GM12878 (cell line): Measurements from ENCODE around the gene MRPL38. TPM values are rescaled to one million over a fixed set of nuclear protein-coding genes. Genes with fewer than 3 reads are reported as not detected.

Source experiments
- ATAC-seq: fragments of 200-7000 bp; cut with Tn5 transposase; 3 replicates; pipeline ENCODE4 v1.9.1; 2020; ENCODE audit warnings: mild to moderate bottlenecking, moderate library complexity
- BruUV-seq: library from RNA; stranded (reverse); fragments of 400-500 nt; replicated peaks from 2 replicates; lab custom pipeline; 2021; lab: Mats Ljungman, UMichigan
- CTCF ChIA-PET: fragments of 300-600 bp; sonication (Branson Sonifier 250); formaldehyde crosslinking; extraction: SDS; loops from one replicate; lab custom pipeline; 2021; ENCODE audit warnings: inconsistent platforms; lab: Yijun Ruan, JAX
- POLR2A ChIA-PET: fragments of 350-600 bp; formaldehyde crosslinking; extraction: SDS; loops from one replicate; lab custom pipeline; 2021; ENCODE audit warnings: inconsistent platforms; lab: Charles Lee
- RAD21 ChIA-PET: fragments of 300-600 bp; sonication (Branson Sonifier 250); formaldehyde crosslinking; loops from one replicate; lab custom pipeline; 2023; ENCODE audit warnings: antibody characterized with exemption; ENCODE audit not compliant: unreplicated experiment; lab: Charles Lee
- SMC1A ChIA-PET: fragments of 300-600 bp; sonication (Branson Sonifier 250); formaldehyde crosslinking; loops from one replicate; lab custom pipeline; 2023; ENCODE audit not compliant: unreplicated experiment, uncharacterized antibody; lab: Charles Lee
- DNase-seq: peaks from one replicate; pipeline ENCODE4 v3.0.0-alpha.2; 2011; ENCODE audit warnings: low read depth, low spot score
- FAIRE-seq: peaks from 3 replicates; lab custom pipeline; 2011; peaks lifted over from hg19 to GRCh38; lab: Jason Lieb, UNC
- H2AFZ ChIP-seq: 2 replicates; pipeline ENCODE4 v1.6.0; 2011; ENCODE audit warnings: low read depth, low read length, control low read depth; ENCODE audit not compliant: control insufficient read depth
- H3K27ac ChIP-seq: 2 replicates; pipeline ENCODE4 v1.5.1; 2011; ENCODE audit warnings: control low read depth; ENCODE audit not compliant: control insufficient read depth, insufficient read depth
- H3K27me3 ChIP-seq, 2 experiments: replicated peaks in 1 of 2; 2 replicates each; pipeline versions ENCODE4 v1.6.0 to v1.6.1; 2011; ENCODE audit warnings: low read length in 1 of 2; ENCODE audit not compliant: control insufficient read depth in 2 of 2, insufficient read depth in 2 of 2
- H3K36me3 ChIP-seq, 2 experiments: 2 replicates each; pipeline ENCODE4 v1.5.1; 2011; ENCODE audit warnings: low read length in 1 of 2; ENCODE audit not compliant: control insufficient read depth in 2 of 2, insufficient read depth in 2 of 2
- H3K4me1 ChIP-seq: 2 replicates; pipeline ENCODE4 v1.6.1; 2011; ENCODE audit warnings: mild to moderate bottlenecking, low read length, moderate library complexity, mixed read lengths; ENCODE audit not compliant: control insufficient read depth, insufficient read depth
- H3K4me2 ChIP-seq: 2 replicates; pipeline ENCODE4 v1.6.0; 2011; ENCODE audit warnings: control low read depth; ENCODE audit not compliant: control insufficient read depth, insufficient read depth
- H3K4me3 ChIP-seq: fragments of 200-600 bp; sonication (generic); 2 replicates; pipeline ENCODE4 v1.5.1; 2016
- H3K79me2 ChIP-seq: 2 replicates; pipeline ENCODE4 v1.6.0; 2011; ENCODE audit warnings: low read length; ENCODE audit not compliant: control insufficient read depth, insufficient read depth
- H3K9ac ChIP-seq: 2 replicates; pipeline ENCODE4 v1.8.0; 2011; ENCODE audit warnings: low read length, control low read depth, mixed read lengths; ENCODE audit not compliant: control insufficient read depth, insufficient read depth
- H3K9me3 ChIP-seq: replicated peaks from 3 replicates; pipeline ENCODE4 v1.5.1; 2011; ENCODE audit warnings: mild to moderate bottlenecking, low read length; ENCODE audit not compliant: control insufficient read depth, insufficient read depth
- H4K20me1 ChIP-seq: 2 replicates; pipeline ENCODE4 v1.6.0; 2011; ENCODE audit not compliant: control insufficient read depth, insufficient read depth
- EZH2 ChIP-seq: IDR thresholded peaks from 2 replicates; pipeline ENCODE4 v1.6.1; 2012; ENCODE audit warnings: low read depth, mild to moderate bottlenecking, control low read depth, inconsistent platforms, low read length, borderline replicate concordance; ENCODE audit not compliant: control insufficient read depth
- WGBS: methylation state at CpG from one replicate; pipeline ENCODE4 v1.1.6; 2016; ENCODE audit warnings: low lambda C conversion rate; ENCODE audit not compliant: insufficient replicate concordance, insufficient coverage; ENCODE audit errors: missing lambda C conversion rate; 5-methylcytosine and 5-hydroxymethylcytosine counted together
- in situ Hi-C: fragments of 300-500 bp; cut with MboI; formaldehyde crosslinking; loops from 9 replicates; pipeline ENCODE4 v1.14.3; 2018; ENCODE audit warnings: mixed read lengths
- intact Hi-C: fragments of 100-400 bp; cut with micrococcal nuclease; formaldehyde crosslinking; loops from one replicate; pipeline ENCODE4 v1.14.2; 2022; ENCODE audit not compliant: unreplicated experiment
- polyA plus RNA-seq, 11 experiments: library from polyadenylated mRNA; depleted of rRNA in 4 of 11; unstranded in 6 of 11; stranded (reverse) in 5 of 11; fragments of >200 nt; fragmentation: Nextera tagmentation in 4 of 11; fragmentation: Illumina TruSeq in 1 of 11; extraction: Ambion mirVana in 4 of 11; extraction: Trizol in 1 of 11; gene quantifications; 1 replicate in 1 of 11; 2 replicates in 10 of 11; pipeline versions ENCODE4 v1.2.1 to v1.2.3, GENCODE V29; 2011 to 2016; ENCODE audit warnings: inconsistent platforms in 2 of 11, missing spikeins in 2 of 11, low read depth in 1 of 11
- total RNA-seq, 4 experiments: library from RNA; depleted of rRNA in 3 of 4; stranded (reverse); fragments of >200 nt in 3 of 4; fragmentation: Illumina TruSeq in 1 of 4; extraction: Trizol in 1 of 4; gene quantifications; 2 replicates each; pipeline versions ENCODE4 v1.2.1 to v1.2.3, GENCODE V29; 2013 to 2021
- TF ChIP-seq, protein P1 (sequence below): fragments of 450-650 bp; IDR thresholded peaks from 2 replicates; pipeline ENCODE4 v1.6.1; 2014; ENCODE audit warnings: mild to moderate bottlenecking
- TF ChIP-seq, protein P2 (sequence below): IDR thresholded peaks from 2 replicates; pipeline ENCODE4 v1.6.1; 2012; ENCODE audit warnings: low read length, inconsistent platforms

MRPL38 gene
- total and polyA plus RNA-seq, 10 of the 15 experiments (the other 5 are each of a cell fraction or from before 2014, with no cell fraction given) = 6.6 to 205 (median 53.1) TPM

DNA sequence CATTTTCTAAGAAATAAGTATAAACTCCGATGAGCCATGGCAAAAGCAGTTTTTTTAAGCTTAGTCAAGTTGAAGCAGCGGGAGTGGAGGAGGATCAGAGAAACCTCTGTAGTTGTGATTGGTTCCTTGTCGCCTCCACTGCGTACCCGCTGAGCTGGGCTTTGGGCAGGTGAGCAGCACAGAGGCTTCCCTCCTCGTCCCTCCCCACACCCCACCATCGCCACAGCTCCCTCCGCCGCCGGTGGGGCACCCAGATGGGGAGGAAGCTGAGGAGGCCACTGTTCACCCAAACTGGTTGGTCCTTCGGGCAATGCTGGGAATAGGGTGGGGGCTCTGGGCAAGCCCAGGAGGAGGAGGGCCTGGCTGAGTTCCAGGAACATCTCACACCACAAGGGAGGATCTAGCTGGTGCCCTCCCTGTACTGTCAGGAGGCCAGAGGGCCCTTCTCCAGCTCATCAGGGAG is 5.2 kb upstream of the MRPL38 start:
- no peaks in the 10 kb centered on the region for H4K20me1 ChIP-seq
- no peak overlapping the region for H3K4me2 ChIP-seq
- RAD21 ChIA-PET = interaction anchor here (1.6 to 2.3 kb wide), 3 partner anchors 93 to 104 kb away, joined by 4 to 6 read pairs (median 4); no protein-coding TSS in a partner anchor
- no peaks in the 10 kb centered on the region for H3K79me2 ChIP-seq
- no peak overlapping the region for H3K4me3 ChIP-seq
- DNase-seq = no peak
- BruUV-seq = no TSS peak
- no peak overlapping the region for H3K9ac ChIP-seq
- no peak for TF ChIP-seq EZH2
- TF ChIP-seq, protein P1, sequence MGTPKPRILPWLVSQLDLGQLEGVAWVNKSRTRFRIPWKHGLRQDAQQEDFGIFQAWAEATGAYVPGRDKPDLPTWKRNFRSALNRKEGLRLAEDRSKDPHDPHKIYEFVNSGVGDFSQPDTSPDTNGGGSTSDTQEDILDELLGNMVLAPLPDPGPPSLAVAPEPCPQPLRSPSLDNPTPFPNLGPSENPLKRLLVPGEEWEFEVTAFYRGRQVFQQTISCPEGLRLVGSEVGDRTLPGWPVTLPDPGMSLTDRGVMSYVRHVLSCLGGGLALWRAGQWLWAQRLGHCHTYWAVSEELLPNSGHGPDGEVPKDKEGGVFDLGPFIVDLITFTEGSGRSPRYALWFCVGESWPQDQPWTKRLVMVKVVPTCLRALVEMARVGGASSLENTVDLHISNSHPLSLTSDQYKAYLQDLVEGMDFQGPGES = no peak
- TF ChIP-seq, protein P2, sequence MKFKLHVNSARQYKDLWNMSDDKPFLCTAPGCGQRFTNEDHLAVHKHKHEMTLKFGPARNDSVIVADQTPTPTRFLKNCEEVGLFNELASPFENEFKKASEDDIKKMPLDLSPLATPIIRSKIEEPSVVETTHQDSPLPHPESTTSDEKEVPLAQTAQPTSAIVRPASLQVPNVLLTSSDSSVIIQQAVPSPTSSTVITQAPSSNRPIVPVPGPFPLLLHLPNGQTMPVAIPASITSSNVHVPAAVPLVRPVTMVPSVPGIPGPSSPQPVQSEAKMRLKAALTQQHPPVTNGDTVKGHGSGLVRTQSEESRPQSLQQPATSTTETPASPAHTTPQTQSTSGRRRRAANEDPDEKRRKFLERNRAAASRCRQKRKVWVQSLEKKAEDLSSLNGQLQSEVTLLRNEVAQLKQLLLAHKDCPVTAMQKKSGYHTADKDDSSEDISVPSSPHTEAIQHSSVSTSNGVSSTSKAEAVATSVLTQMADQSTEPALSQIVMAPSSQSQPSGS = no peak
- TF ChIP-seq, all 136 proteins: peak for 0
- Histone ChIP-seq H3K36me3 (no peaks in the 10 kb centered on the region), H3K4me1 (no peaks in the 10 kb centered on the region), H3K27ac (no peak overlapping the region), H3K27me3 (no peaks in the 10 kb centered on the region), H2AFZ (no peak overlapping the region), H3K9me3 (no peaks in the 10 kb centered on the region)
- ChIA-PET CTCF (interaction anchor here (1.0 to 1.8 kb wide), 4 partner anchors 93 to 104 kb away, joined by 3 to 9 read pairs (median 5); no protein-coding TSS in a partner anchor), SMC1A (interaction anchor here (0.9 to 1.1 kb wide), 4 partner anchors 87 to 197 kb away, joined by 3 to 5 read pairs (median 3); no protein-coding TSS in a partner anchor), POLR2A (no interaction called here)
- intact Hi-C loops (no loop called here), in situ Hi-C loops (loop anchor here (5.0 kb wide), 1 partner anchor 97 kb away; no protein-coding TSS in a partner anchor)
- no peak for ATAC-seq
- WGBS = 78% methylated on average over 11 of the region's 11 CpGs
- no peak for FAIRE-seq
